G401 (cell line): ENCODE measurements around the gene PTPRA. TPM values are rescaled to one million over a fixed set of nuclear protein-coding genes. Genes with fewer than 3 reads are reported as not detected.
"Not testable (repeated sequence)": the region's sequence is repeated elsewhere in the genome, so short reads cannot be mapped to it uniquely, and the experiment has no call there.

Experiments
- DNase-seq: peaks from one replicate; pipeline ENCODE4 v3.0.0-alpha.2; 2015; ENCODE audit warnings: low spot score
- in situ Hi-C: cut with HindIII; loops from 2 replicates; pipeline ENCODE4 v1.10.0; 2016; ENCODE audit warnings: low sequenced_read_pairs, mixed read lengths
- total RNA-seq: library from RNA; depleted of rRNA; stranded (reverse); fragments of >200 nt; shearing (Covaris generic); gene quantifications from 2 replicates; pipeline ENCODE4 v1.2.3, GENCODE V29; 2014

PTPRA gene
- total RNA-seq, 1 experiment from 2014 or later, result 83.7 TPM

- DNase-seq, in situ Hi-C loops: not testable (repeated sequence)
These were observed 149.5 kb downstream of the PTPRA start for GRCh38 chr20:3022559-3023490.

- no peak for DNase-seq
- in situ Hi-C loops, result no loop called here
These were observed 154.7 kb downstream of the PTPRA start for GRCh38 chr20:3027987-3028386.

- no peak for DNase-seq
- in situ Hi-C loops, result no loop called here
These were observed 158.4 kb downstream of the PTPRA start for GRCh38 chr20:3031524-3032147.

- in situ Hi-C loops, result no loop called here
- no peak for DNase-seq
These were observed 159.3 kb downstream of the PTPRA start for GRCh38 chr20:3032624-3033023.

- in situ Hi-C loops, result no loop called here
These were observed 164.4 kb downstream of the PTPRA start for GRCh38 chr20:3037654-3038053.

GRCh38 chr20:3038454-3038853 is 165.2 kb downstream of the PTPRA start:
- in situ Hi-C loops, result no loop called here
- DNase-seq, result no peak

More at GRCh38 chr20:3037654-3038053, 164.4 kb downstream of the PTPRA start:
- no peak for DNase-seq

GRCh38 chr20:3039426-3039825 is 166.1 kb downstream of the PTPRA start:
- no peak for DNase-seq
- in situ Hi-C loops, result no loop called here

- no peak for DNase-seq
- in situ Hi-C loops, result no loop called here
These were observed 166.8 kb downstream of the PTPRA start for GRCh38 chr20:3040086-3040485.

- peak; percentile 24 for DNase-seq
- in situ Hi-C loops, result no loop called here
These were observed 168.7 kb downstream of the PTPRA start for GRCh38 chr20:3041854-3042409.

GRCh38 chr20:3042625-3043024 is 169.3 kb downstream of the PTPRA start:
- no peak for DNase-seq
- in situ Hi-C loops, result no loop called here

GRCh38 chr20:3043322-3043721 is 170.0 kb downstream of the PTPRA start, which contains the start of gene GNRH2:
Gene GNRH2, plus strand, starts transcription at chr20:3043622. Its CDS starts 793 bp downstream, at chr20:3044415.
- DNase-seq, result no peak
- in situ Hi-C loops, result no loop called here

- in situ Hi-C loops, result no loop called here
- DNase-seq, result no peak
These were observed 171.2 kb downstream of the PTPRA start for GRCh38 chr20:3044336-3044965.

GRCh38 chr20:3045042-3045815 is 171.9 kb downstream of the PTPRA start:
- DNase-seq, result peak; percentile 91
- in situ Hi-C loops, result no loop called here

GRCh38 chr20:3045816-3046676 is 172.8 kb downstream of the PTPRA start, which contains the start of gene MRPS26:
Gene MRPS26, plus strand, starts transcription at chr20:3046052. Its CDS starts 17 bp downstream, at chr20:3046069.
- peak; percentile 90 for DNase-seq
- in situ Hi-C loops, result no loop called here

GRCh38 chr20:3046677-3047462 is 173.6 kb downstream of the PTPRA start:
- peak; percentile 31 for DNase-seq

GRCh38 chr20:3047486-3048419 is 174.5 kb downstream of the PTPRA start:
- in situ Hi-C loops, result no loop called here
- no peak for DNase-seq

More at GRCh38 chr20:3046677-3047462, 173.6 kb downstream of the PTPRA start:
- in situ Hi-C loops, result no loop called here
